HG02970 (cell line): ENCODE results near the gene SRSF6.
"Not testable (repeated sequence)": the region's sequence is repeated elsewhere in the genome, so short reads cannot be mapped to it uniquely, and the experiment has no call there.

Experiments
- ATAC-seq: cut with Tn5 transposase; IDR thresholded peaks from one replicate; pipeline ENCODE4 v1.9.1; 2021; ENCODE audit warnings: mild to moderate bottlenecking, moderate library complexity, moderate number of reproducible peaks; ENCODE audit not compliant: unreplicated experiment, low FRiP score

The SRSF6 gene

GRCh38 chr20:43457640-43458421, at the start of gene SRSF6:
SRSF6 (plus strand) TSS chr20:43457896; CDS start chr20:43458034, 138 bp downstream.
- peak; percentile 92 for ATAC-seq

GRCh38 chr20:43408848-43409576, 48.7 kb upstream of the SRSF6 start:
- ATAC-seq, result no peak

GRCh38 chr20:43409577-43409913, 48.2 kb upstream of the SRSF6 start:
- ATAC-seq, result no peak

- no peak for ATAC-seq
Measured at GRCh38 chr20:43415661-43416430, 41.9 kb upstream of the SRSF6 start.

- no peak for ATAC-seq
Measured at GRCh38 chr20:43416591-43417228, 41.0 kb upstream of the SRSF6 start.

- ATAC-seq, result no peak
Measured at GRCh38 chr20:43420192-43420591, 37.5 kb upstream of the SRSF6 start.

GRCh38 chr20:43420913-43421312, 36.8 kb upstream of the SRSF6 start:
- not testable (repeated sequence) for ATAC-seq

GRCh38 chr20:43426172-43426571, 31.5 kb upstream of the SRSF6 start:
- no peak for ATAC-seq

GRCh38 chr20:43430265-43431133, 27.2 kb upstream of the SRSF6 start:
- ATAC-seq, result no peak

GRCh38 chr20:43431134-43431519, 26.6 kb upstream of the SRSF6 start:
- ATAC-seq, result no peak

- no peak for ATAC-seq
Measured at GRCh38 chr20:43432498-43432897, 25.2 kb upstream of the SRSF6 start.

- no peak for ATAC-seq
Measured at GRCh38 chr20:43433250-43433854, 24.3 kb upstream of the SRSF6 start.

- ATAC-seq, result no peak
Measured at GRCh38 chr20:43434565-43434964, 23.1 kb upstream of the SRSF6 start.

- no peak for ATAC-seq
Measured at GRCh38 chr20:43438578-43439316, 18.9 kb upstream of the SRSF6 start.

GRCh38 chr20:43440531-43440930, 17.2 kb upstream of the SRSF6 start:
- ATAC-seq, result no peak

GRCh38 chr20:43442282-43442880, 15.3 kb upstream of the SRSF6 start:
- no peak for ATAC-seq

GRCh38 chr20:43444107-43444506, 13.6 kb upstream of the SRSF6 start:
- no peak for ATAC-seq

GRCh38 chr20:43446361-43446879, 11.3 kb upstream of the SRSF6 start:
- no peak for ATAC-seq
